ENCODE results near the gene CDC42BPB. TPM values are rescaled to one million over a fixed set of nuclear protein-coding genes. Genes with fewer than 3 reads are reported as not detected.

CDC42BPB gene
- polyA plus RNA-seq, 1 donor (not counting 4 experiments of a cell fraction or from before 2014, with no cell fraction given) = 41.3 TPM

- Histone ChIP-seq H3K4me2 (ENCODE audit: control insufficient read depth, extremely low read depth, insufficient read depth, low read depth, low read length) (no peak overlapping the region), H3K27ac (ENCODE audit: control insufficient read depth, insufficient read depth, low read length) (no peak overlapping the region), H3K79me2 (ENCODE audit: control insufficient read depth, insufficient read depth, low read length) (no peaks in the 10 kb centered on the region), H3K9ac (ENCODE audit: control insufficient read depth, extremely low read depth, insufficient read depth, low read length) (no peak overlapping the region), H3K4me3 (ENCODE audit: control insufficient read depth in 2 of 3, extremely low read depth in 1 of 3, insufficient read depth in 2 of 3, low read depth in 1 of 3, low read length in 3 of 3) (no peak overlapping the region), H4K20me1 (ENCODE audit: control insufficient read depth, extremely low read depth, insufficient read depth, low read length) (no peaks in the 10 kb centered on the region), H3K27me3 (ENCODE audit: control insufficient read depth, extremely low read depth, insufficient read depth, low read length) (no peaks in the 10 kb centered on the region), H2AFZ (ENCODE audit: control insufficient read depth, low read length) (no peak overlapping the region), H3K36me3 (ENCODE audit: control insufficient read depth in 2 of 2, extremely low read depth in 1 of 2, insufficient read depth in 2 of 2, low read length in 2 of 2) (peaks cover 4 to 16% of the 10 kb centered on the region in 2 experiments), H3K9me1 (ENCODE audit: control insufficient read depth, extremely low read depth, insufficient read depth, low read length) (no peaks in the 10 kb centered on the region), H3K9me3 (ENCODE audit: control insufficient read depth, low read depth, low read length) (no peaks in the 10 kb centered on the region), H3K4me1 (ENCODE audit: control insufficient read depth, extremely low read depth, insufficient read depth, low read length) (no peaks in the 10 kb centered on the region)
- dilution Hi-C loops (cut with MboI; ENCODE audit: extremely low pct_ligation_motif_present, low sequenced_read_pairs) = no loop called here
- TF ChIP-seq CTCF (optimal IDR thresholded peaks at IDR 0.05 in 1 of 3, IDR thresholded peaks at IDR 0.05 in 1 of 3, conservative IDR thresholded peaks at IDR 0.05 in 1 of 3; ENCODE audit: extremely low read depth in 1 of 3, insufficient read depth in 2 of 3, low read length in 3 of 3) = no peak
- TF ChIP-seq EZH2 (IDR thresholded peaks at IDR 0.05; ENCODE audit: low read length) = no peak
- no peak for DNase-seq (ENCODE audit: low read depth, low spot score)
- FAIRE-seq = no peak
These were observed 153.3 kb downstream of the CDC42BPB start for GRCh38 chr14:102903889-102904512.

- Histone ChIP-seq H3K9me1 (ENCODE audit: control insufficient read depth, extremely low read depth, insufficient read depth, low read length) (no peaks in the 10 kb centered on the region), H3K4me1 (ENCODE audit: control insufficient read depth, extremely low read depth, insufficient read depth, low read length) (no peaks in the 10 kb centered on the region), H2AFZ (ENCODE audit: control insufficient read depth, low read length) (no peak overlapping the region), H3K36me3 (ENCODE audit: control insufficient read depth in 2 of 2, extremely low read depth in 1 of 2, insufficient read depth in 2 of 2, low read length in 2 of 2) (peaks cover 4 to 16% of the 10 kb centered on the region in 2 experiments), H3K79me2 (ENCODE audit: control insufficient read depth, insufficient read depth, low read length) (no peaks in the 10 kb centered on the region), H3K27me3 (ENCODE audit: control insufficient read depth, extremely low read depth, insufficient read depth, low read length) (no peaks in the 10 kb centered on the region), H3K4me2 (ENCODE audit: control insufficient read depth, extremely low read depth, insufficient read depth, low read depth, low read length) (no peak overlapping the region), H3K4me3 (ENCODE audit: control insufficient read depth in 2 of 3, extremely low read depth in 1 of 3, insufficient read depth in 2 of 3, low read depth in 1 of 3, low read length in 3 of 3) (no peak overlapping the region), H4K20me1 (ENCODE audit: control insufficient read depth, extremely low read depth, insufficient read depth, low read length) (no peaks in the 10 kb centered on the region), H3K9me3 (ENCODE audit: control insufficient read depth, low read depth, low read length) (no peaks in the 10 kb centered on the region), H3K27ac (ENCODE audit: control insufficient read depth, insufficient read depth, low read length) (no peak overlapping the region), H3K9ac (ENCODE audit: control insufficient read depth, extremely low read depth, insufficient read depth, low read length) (no peak overlapping the region)
- no peak for FAIRE-seq
- dilution Hi-C loops (cut with MboI; ENCODE audit: extremely low pct_ligation_motif_present, low sequenced_read_pairs) = no loop called here
- no peak for DNase-seq (ENCODE audit: low read depth, low spot score)
- TF ChIP-seq EZH2 (IDR thresholded peaks at IDR 0.05; ENCODE audit: low read length) (no peak), CTCF (optimal IDR thresholded peaks at IDR 0.05 in 1 of 3, IDR thresholded peaks at IDR 0.05 in 1 of 3, conservative IDR thresholded peaks at IDR 0.05 in 1 of 3; ENCODE audit: extremely low read depth in 1 of 3, insufficient read depth in 2 of 3, low read length in 3 of 3) (no peak)
These were observed 154.0 kb downstream of the CDC42BPB start for GRCh38 chr14:102903248-102903888.
